K562 (cell line): Measurements from ENCODE around the gene CTSW. TPM values are rescaled to one million over a fixed set of nuclear protein-coding genes. Genes with fewer than 3 reads are reported as not detected.
A peak's percentile ranks its signal among the peaks of the same experiment; 100 is the strongest.

ENCODE experiments used
- ATF7 ChIP-seq: fragments of 450-650 bp; IDR thresholded peaks from 2 replicates; pipeline ENCODE4 v1.7.1; 2014; ENCODE audit warnings: mild to moderate bottlenecking, moderate library complexity
- CCNT2 ChIP-seq: IDR thresholded peaks from 2 replicates; pipeline ENCODE4 v1.6.1; 2011; ENCODE audit warnings: borderline replicate concordance, low read depth, mild to moderate bottlenecking, moderate library complexity, mixed read lengths, low read length; ENCODE audit not compliant: insufficient read length; ENCODE audit errors: extremely low read depth
- CHD2 ChIP-seq: IDR thresholded peaks from 2 replicates; pipeline ENCODE4 v1.6.1; 2011; ENCODE audit warnings: low read depth, low read length
- JUND ChIP-seq, 2 experiments: IDR thresholded peaks; 2 replicates in 1 of 2; 3 replicates in 1 of 2; pipeline ENCODE4 v1.6.1; 2011; ENCODE audit warnings: borderline replicate concordance in 2 of 2, low read depth in 2 of 2, low read length in 2 of 2, improper control_type of control experiment in 1 of 2, missing biosample characterization in 1 of 2, missing genetic modification characterization in 1 of 2, missing genetic modification reagents in 1 of 2
- MAZ ChIP-seq, 2 experiments: fragments of 450-650 bp in 1 of 2; sonication (generic) in 1 of 2; formaldehyde crosslinking; IDR thresholded peaks in 1 of 2; conservative IDR thresholded peaks in 1 of 2; 2 replicates each; pipeline versions ENCODE4 v1.4.0 to v1.5.0; 2020; ENCODE audit warnings: mild to moderate bottlenecking in 1 of 2, missing genetic modification reagents in 1 of 2
- MEIS2 ChIP-seq: fragments of 450-650 bp; IDR thresholded peaks from 2 replicates; pipeline ENCODE4 v1.6.1; 2014; ENCODE audit warnings: mild to moderate bottlenecking; ENCODE audit not compliant: partially characterized antibody
- MTF1 ChIP-seq: fragments of 250-450 bp; sonication (Bioruptor Pico); IDR thresholded peaks from 2 replicates; pipeline ENCODE4 v1.9.0; 2021; ENCODE audit warnings: moderate library complexity, mild to moderate bottlenecking, inconsistent platforms, borderline replicate concordance
- POLR2AphosphoS2 ChIP-seq: IDR thresholded peaks from 2 replicates; pipeline ENCODE4 v1.6.1; 2012; ENCODE audit warnings: low read length, improper control_type of control experiment
- RFX7 ChIP-seq: fragments of 250-450 bp; sonication (Bioruptor Pico); IDR thresholded peaks from 2 replicates; pipeline ENCODE4 v1.5.1; 2021; ENCODE audit warnings: mild to moderate bottlenecking
- RHOXF2B ChIP-seq: fragments of 250-450 bp; sonication (Bioruptor Pico); conservative IDR thresholded peaks from 2 replicates; pipeline ENCODE4 v1.5.1; 2021
- SMAD4 ChIP-seq: fragments of 250-450 bp; sonication (Bioruptor Pico); conservative IDR thresholded peaks from 2 replicates; pipeline ENCODE4 v1.8.0; 2021; ENCODE audit warnings: inconsistent platforms, mild to moderate bottlenecking, moderate library complexity
- SRSF9 ChIP-seq: fragments of 200-400 bp; formaldehyde crosslinking; IDR thresholded peaks from 2 replicates; pipeline ENCODE4 v1.6.1; 2017; ENCODE audit warnings: low read depth, low read length, borderline replicate concordance
- YBX1 ChIP-seq: fragments of 450-650 bp; IDR thresholded peaks from 2 replicates; pipeline ENCODE4 v1.7.1; 2016; ENCODE audit warnings: mild to moderate bottlenecking
- polyA plus RNA-seq, 8 experiments: library from polyadenylated mRNA; depleted of rRNA in 4 of 8; stranded (reverse) in 5 of 8; unstranded in 3 of 8; fragments of >200 nt; fragmentation: Nextera tagmentation in 2 of 8; fragmentation: Illumina TruSeq in 1 of 8; extraction: Ambion mirVana in 2 of 8; extraction: Trizol in 1 of 8; gene quantifications; 2 replicates each; pipeline versions ENCODE4 v1.2.1 to v1.2.3, GENCODE V29; 2011 to 2014; ENCODE audit warnings: inconsistent platforms in 1 of 8, missing spikeins in 1 of 8
- total RNA-seq, 7 experiments: library from RNA; depleted of rRNA in 6 of 7; stranded (reverse); fragments of >200 nt in 6 of 7; fragmentation: Illumina TruSeq in 2 of 7; extraction: Trizol in 2 of 7; gene quantifications; 2 replicates each; pipeline versions ENCODE4 v1.2.1 to v1.2.3, GENCODE V29; 2011 to 2021; ENCODE audit warnings: low replicate concordance in 1 of 7
- TF ChIP-seq, protein P1 (sequence below): fragments of 450-650 bp; IDR thresholded peaks from 2 replicates; pipeline ENCODE4 v1.6.1; 2016; ENCODE audit warnings: low read depth, mild to moderate bottlenecking, moderate library complexity
- TF ChIP-seq, protein P2 (sequence below): IDR thresholded peaks from 3 replicates; pipeline ENCODE4 v1.6.1; 2011; ENCODE audit warnings: borderline replicate concordance, mild to moderate bottlenecking; ENCODE audit not compliant: insufficient read length, insufficient read depth
- TF ChIP-seq, protein P3 (sequence below): sonication (generic); formaldehyde crosslinking; IDR thresholded peaks from 2 replicates; pipeline ENCODE4 v1.8.0; 2022; ENCODE audit warnings: mild to moderate bottlenecking, missing genetic modification reagents
- TF ChIP-seq, protein P4 (sequence below): sonication (generic); formaldehyde crosslinking; IDR thresholded peaks from 2 replicates; pipeline ENCODE4 v1.8.0; 2022; ENCODE audit warnings: missing genetic modification reagents, mild to moderate bottlenecking, borderline replicate concordance
- TF ChIP-seq, protein P5 (sequence below): fragments of 450-650 bp; formaldehyde crosslinking; IDR thresholded peaks from 2 replicates; pipeline ENCODE4 v1.4.0; 2020; ENCODE audit warnings: mild to moderate bottlenecking, mixed read lengths
- TF ChIP-seq, protein P6 (sequence below): fragments of 450-650 bp; IDR thresholded peaks from 2 replicates; pipeline ENCODE4 v1.6.1; 2016; ENCODE audit warnings: mild to moderate bottlenecking

CTSW gene
- total and polyA plus RNA-seq, 9 of the 15 experiments (the other 6 are each of a cell fraction or from before 2014, with no cell fraction given) = 0.04 TPM; not detected in 8

DNA sequence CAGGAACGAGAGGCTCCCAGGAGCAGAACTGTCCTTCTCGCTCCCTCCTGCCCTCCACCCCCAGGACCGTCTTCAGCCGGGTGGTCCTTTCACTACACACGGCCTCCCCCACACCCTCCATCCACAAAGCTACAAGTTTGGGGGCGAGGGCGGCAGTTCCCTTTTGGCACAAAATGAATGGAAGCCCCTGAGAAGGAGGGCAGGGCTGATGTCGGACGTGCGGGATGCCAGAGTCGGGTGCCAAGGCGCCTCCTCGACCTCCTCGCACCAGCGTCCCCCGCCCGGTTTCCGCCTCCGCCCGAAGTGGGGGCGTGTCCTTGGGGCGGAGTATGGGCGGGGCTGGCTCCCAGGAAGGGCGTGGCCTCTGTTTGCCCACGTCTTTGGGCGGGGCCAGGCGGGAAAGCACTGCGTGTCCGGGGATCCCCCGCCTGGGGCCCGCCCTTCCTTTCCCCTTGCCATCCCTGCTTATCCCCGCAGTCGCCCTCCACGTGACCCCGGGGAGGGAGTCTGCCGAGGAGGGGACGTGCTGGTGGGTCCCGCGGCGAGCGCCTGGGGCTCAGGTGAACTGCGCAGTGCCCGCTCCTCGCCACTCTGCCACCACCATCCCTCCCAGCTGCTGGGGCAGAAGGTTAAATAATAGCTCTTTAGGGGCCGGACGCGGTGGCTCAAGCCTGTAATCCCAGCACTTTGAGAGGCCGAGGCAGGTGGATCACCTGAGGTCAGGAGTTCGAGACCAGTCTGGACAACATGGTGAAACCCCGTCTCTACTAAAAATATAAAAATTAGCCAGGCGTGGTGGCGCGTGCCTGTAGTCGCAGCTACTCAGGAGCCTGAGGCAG lies 6.1 kb upstream of the CTSW start (continued):
- TF ChIP-seq SMAD4 (CRISPR knock-in tag) (peak; percentile 56), MTF1 (CRISPR knock-in tag) (no peak), CHD2 (no peak), RHOXF2B (CRISPR knock-in tag) (no peak), MAZ (CRISPR knock-in tag; conservative IDR thresholded peaks at IDR 0.05 in 1 of 2, IDR thresholded peaks at IDR 0.05 in 1 of 2) (peak; percentile 97 to 98), POLR2AphosphoS2 (no peak), RFX7 (CRISPR knock-in tag) (no peak), ATF7 (peak; percentile 58; the same call in 1 of the 2 replicates), MEIS2 (no peak), CCNT2 (peak; percentile 75), YBX1 (no peak), SRSF9 (no peak), JUND (IDR thresholded peaks at IDR 0.05; ENCODE audit: borderline replicate concordance, low read depth, low read length) (no peak), JUND (tag; IDR thresholded peaks at IDR 0.05; ENCODE audit: borderline replicate concordance, low read depth, low read length) (no peak)
- TF ChIP-seq, protein P1, sequence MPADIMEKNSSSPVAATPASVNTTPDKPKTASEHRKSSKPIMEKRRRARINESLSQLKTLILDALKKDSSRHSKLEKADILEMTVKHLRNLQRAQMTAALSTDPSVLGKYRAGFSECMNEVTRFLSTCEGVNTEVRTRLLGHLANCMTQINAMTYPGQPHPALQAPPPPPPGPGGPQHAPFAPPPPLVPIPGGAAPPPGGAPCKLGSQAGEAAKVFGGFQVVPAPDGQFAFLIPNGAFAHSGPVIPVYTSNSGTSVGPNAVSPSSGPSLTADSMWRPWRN = no peak
- TF ChIP-seq, protein P2, sequence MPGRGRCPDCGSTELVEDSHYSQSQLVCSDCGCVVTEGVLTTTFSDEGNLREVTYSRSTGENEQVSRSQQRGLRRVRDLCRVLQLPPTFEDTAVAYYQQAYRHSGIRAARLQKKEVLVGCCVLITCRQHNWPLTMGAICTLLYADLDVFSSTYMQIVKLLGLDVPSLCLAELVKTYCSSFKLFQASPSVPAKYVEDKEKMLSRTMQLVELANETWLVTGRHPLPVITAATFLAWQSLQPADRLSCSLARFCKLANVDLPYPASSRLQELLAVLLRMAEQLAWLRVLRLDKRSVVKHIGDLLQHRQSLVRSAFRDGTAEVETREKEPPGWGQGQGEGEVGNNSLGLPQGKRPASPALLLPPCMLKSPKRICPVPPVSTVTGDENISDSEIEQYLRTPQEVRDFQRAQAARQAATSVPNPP = no peak
- TF ChIP-seq, protein P3, sequence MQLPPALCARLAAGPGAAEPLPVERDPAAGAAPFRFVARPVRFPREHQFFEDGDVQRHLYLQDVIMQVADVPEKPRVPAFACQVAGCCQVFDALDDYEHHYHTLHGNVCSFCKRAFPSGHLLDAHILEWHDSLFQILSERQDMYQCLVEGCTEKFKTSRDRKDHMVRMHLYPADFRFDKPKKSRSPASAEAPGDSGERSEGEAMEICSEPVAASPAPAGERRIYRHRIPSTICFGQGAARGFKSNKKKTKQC (CRISPR knock-in tag) = 0 out of 2 replicates have a peak, but pooled peaks have one; percentile 22
- TF ChIP-seq, protein P4, sequence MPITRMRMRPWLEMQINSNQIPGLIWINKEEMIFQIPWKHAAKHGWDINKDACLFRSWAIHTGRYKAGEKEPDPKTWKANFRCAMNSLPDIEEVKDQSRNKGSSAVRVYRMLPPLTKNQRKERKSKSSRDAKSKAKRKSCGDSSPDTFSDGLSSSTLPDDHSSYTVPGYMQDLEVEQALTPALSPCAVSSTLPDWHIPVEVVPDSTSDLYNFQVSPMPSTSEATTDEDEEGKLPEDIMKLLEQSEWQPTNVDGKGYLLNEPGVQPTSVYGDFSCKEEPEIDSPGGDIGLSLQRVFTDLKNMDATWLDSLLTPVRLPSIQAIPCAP (CRISPR knock-in tag) = no peak
- TF ChIP-seq, protein P5, sequence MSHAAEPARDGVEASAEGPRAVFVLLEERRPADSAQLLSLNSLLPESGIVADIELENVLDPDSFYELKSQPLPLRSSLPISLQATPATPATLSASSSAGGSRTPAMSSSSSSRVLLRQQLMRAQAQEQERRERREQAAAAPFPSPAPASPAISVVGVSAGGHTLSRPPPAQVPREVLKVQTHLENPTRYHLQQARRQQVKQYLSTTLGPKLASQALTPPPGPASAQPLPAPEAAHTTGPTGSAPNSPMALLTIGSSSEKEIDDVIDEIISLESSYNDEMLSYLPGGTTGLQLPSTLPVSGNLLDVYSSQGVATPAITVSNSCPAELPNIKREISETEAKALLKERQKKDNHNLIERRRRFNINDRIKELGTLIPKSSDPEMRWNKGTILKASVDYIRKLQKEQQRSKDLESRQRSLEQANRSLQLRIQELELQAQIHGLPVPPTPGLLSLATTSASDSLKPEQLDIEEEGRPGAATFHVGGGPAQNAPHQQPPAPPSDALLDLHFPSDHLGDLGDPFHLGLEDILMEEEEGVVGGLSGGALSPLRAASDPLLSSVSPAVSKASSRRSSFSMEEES (CRISPR knock-in tag) = peak; percentile 71
- TF ChIP-seq, protein P6, sequence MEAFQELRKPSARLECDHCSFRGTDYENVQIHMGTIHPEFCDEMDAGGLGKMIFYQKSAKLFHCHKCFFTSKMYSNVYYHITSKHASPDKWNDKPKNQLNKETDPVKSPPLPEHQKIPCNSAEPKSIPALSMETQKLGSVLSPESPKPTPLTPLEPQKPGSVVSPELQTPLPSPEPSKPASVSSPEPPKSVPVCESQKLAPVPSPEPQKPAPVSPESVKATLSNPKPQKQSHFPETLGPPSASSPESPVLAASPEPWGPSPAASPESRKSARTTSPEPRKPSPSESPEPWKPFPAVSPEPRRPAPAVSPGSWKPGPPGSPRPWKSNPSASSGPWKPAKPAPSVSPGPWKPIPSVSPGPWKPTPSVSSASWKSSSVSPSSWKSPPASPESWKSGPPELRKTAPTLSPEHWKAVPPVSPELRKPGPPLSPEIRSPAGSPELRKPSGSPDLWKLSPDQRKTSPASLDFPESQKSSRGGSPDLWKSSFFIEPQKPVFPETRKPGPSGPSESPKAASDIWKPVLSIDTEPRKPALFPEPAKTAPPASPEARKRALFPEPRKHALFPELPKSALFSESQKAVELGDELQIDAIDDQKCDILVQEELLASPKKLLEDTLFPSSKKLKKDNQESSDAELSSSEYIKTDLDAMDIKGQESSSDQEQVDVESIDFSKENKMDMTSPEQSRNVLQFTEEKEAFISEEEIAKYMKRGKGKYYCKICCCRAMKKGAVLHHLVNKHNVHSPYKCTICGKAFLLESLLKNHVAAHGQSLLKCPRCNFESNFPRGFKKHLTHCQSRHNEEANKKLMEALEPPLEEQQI = no peak
